GM19467 (cell line): ENCODE data around the gene MBIP.
A peak's percentile ranks its signal among the peaks of the same experiment; 100 is the strongest.
"Not testable (repeated sequence)": the region's sequence is repeated elsewhere in the genome, so short reads cannot be mapped to it uniquely, and the experiment has no call there.

ENCODE experiments used
- ATAC-seq: cut with Tn5 transposase; IDR thresholded peaks from one replicate; pipeline ENCODE4 v1.9.1; 2021; ENCODE audit warnings: mild to moderate bottlenecking, moderate library complexity; ENCODE audit not compliant: unreplicated experiment

The MBIP gene, protein sequence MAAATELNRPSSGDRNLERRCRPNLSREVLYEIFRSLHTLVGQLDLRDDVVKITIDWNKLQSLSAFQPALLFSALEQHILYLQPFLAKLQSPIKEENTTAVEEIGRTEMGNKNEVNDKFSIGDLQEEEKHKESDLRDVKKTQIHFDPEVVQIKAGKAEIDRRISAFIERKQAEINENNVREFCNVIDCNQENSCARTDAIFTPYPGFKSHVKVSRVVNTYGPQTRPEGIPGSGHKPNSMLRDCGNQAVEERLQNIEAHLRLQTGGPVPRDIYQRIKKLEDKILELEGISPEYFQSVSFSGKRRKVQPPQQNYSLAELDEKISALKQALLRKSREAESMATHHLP

GRCh38 chr14:36320200-36320896 lies at the start of gene MBIP:
MBIP (minus strand) TSS chr14:36320637; CDS start chr14:36320588, 49 bp downstream.
- peak; percentile 98 for ATAC-seq

GRCh38 chr14:36367985-36368774 lies 47.7 kb upstream of the MBIP start:
- ATAC-seq, result no peak

DNA sequence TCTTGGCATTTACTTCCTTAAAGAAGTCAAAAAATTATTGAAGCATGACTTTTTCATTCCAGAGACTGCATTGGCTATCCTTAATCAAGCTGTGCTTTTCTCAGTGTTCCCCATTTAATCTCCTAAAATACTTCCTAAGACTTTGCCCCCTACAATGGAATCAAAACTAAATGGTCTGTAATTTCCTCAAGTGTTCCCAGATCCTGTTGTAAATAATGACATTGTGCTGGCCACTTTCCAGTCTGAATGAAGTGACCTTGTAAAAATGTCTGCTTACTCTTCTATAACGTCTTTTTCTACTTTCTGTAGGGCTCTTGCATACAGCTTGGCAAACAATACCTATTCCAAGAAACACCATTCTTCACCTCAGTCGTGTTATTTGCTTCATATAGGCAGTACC lies 45.3 kb upstream of the MBIP start:
- no peak for ATAC-seq

GRCh38 chr14:36363704-36364103 lies 43.3 kb upstream of the MBIP start:
- ATAC-seq, result no peak

- no peak for ATAC-seq
Measured at GRCh38 chr14:36362648-36363047, 42.2 kb upstream of the MBIP start.

GRCh38 chr14:36361210-36361853 lies 40.9 kb upstream of the MBIP start:
- no peak for ATAC-seq

DNA sequence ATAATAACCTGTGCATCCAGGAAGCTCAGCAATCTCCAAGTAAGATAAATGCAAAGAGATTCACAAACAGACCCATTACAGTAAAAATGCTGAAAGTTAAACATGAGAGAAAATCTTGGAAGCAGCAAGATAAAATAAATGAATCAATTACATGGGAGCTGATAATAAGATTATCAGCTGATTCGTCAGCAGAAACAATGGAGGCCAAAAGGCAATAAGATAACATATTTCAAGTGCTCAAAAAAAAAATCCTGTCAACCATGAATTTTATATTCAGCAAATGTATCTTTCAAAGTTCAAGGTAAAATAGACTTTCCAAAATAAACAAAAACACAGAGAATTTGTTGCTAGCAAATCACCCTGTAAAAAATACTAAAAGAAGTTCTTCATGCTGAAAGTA lies 36.4 kb upstream of the MBIP start:
- ATAC-seq, result no peak

DNA sequence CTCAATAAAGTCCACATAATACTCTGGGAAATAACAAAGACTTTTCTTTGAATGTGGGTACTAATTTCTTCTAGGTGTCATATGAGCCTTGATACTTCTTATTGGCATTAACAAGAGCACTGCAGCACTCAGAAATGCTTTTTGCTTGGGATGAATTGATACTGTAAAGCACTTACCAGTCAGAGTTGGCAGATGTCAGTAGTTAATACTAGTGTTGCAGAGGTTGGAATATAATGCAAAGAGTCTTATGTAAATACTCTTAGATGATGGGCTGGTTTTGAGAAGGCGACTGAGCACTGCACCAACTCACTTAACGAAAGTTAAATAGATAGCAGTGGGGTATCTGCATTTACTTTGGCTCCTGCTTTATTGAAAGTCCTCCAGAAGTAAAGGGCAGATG lies 25.6 kb upstream of the MBIP start:
- ATAC-seq, result no peak

DNA sequence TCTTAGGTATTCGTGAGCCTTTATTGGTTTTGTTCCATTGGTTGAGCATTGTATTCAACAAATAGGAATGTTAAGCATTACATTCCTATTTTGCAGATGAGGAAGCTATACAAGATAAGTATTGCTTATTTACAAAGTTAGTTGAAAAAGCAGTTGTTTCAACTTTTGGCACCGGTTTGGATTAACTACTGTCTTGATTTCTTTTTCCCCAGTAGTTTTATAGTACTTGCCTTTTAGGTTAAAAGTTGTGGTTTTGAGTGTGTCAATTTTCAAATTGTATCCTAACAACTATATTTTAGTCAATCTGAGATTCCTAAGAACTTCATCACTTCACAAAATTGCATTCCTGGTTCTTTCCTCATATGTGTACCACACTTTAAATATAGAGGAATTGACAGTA lies 23.8 kb upstream of the MBIP start:
- no peak for ATAC-seq

- not testable (repeated sequence) for ATAC-seq
Measured at GRCh38 chr14:36341811-36342210, 21.4 kb upstream of the MBIP start.

GRCh38 chr14:36340276-36340890 lies 19.9 kb upstream of the MBIP start:
- no peak for ATAC-seq

GRCh38 chr14:36339816-36340215 lies 19.4 kb upstream of the MBIP start:
- ATAC-seq, result no peak

- no peak for ATAC-seq
Measured at GRCh38 chr14:36333119-36333518, 12.7 kb upstream of the MBIP start.

DNA sequence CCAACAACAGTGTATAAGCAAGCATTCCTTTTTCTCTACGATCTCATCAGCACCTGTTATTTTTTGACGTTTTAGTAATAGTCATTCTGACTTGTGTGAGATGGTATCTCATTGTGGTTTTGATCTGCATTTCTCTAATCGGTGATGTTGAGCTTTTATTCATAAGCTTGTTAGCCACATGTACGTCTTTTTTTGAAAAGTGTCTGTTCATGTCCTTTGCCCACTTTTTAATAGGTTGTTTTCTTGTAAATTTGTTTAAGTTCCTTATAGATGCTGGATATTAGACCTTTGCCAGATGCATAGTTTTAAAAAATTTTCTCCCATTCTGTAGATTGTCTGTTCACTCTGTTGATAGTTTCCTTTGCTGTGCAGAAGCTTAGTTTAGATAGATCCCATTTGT lies 7.1 kb upstream of the MBIP start:
- not testable (repeated sequence) for ATAC-seq

DNA sequence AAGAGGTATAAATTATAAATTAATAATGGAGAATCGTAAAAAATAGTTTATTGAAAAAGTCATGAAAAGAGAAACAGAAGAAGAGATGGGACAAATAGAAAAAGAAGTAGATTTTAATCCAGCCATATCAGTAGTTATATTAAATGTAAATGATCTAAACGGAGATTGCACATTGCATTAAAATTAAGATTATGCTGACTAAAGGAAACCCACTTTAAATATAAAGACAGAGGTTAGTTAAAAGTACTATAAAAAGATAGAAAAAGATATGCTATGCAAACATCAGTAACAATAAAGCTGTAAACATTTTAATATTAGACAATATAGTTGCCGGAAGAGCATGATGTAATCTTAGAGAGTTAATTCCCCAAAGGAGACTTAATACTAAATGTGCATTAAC lies 5.4 kb upstream of the MBIP start:
- no peak for ATAC-seq

DNA sequence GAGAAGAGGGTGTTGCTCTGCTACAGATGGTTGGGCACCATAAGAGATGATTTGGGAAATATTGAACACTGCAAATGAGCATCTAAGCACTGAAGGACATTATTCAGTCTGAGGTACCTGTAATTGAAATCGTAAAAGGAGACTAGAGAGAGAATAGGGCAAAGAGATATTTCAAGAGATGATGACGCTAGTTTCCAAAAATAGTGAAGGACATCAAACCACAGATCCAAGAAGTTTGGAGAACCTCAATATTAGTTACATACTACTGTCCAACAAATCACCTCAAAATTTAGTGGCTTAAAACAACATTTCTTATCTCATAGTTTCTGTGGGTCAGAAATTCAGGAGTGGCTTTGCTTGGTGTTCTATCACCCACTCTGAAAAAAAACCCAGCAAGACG lies 4.5 kb upstream of the MBIP start:
- no peak for ATAC-seq

DNA sequence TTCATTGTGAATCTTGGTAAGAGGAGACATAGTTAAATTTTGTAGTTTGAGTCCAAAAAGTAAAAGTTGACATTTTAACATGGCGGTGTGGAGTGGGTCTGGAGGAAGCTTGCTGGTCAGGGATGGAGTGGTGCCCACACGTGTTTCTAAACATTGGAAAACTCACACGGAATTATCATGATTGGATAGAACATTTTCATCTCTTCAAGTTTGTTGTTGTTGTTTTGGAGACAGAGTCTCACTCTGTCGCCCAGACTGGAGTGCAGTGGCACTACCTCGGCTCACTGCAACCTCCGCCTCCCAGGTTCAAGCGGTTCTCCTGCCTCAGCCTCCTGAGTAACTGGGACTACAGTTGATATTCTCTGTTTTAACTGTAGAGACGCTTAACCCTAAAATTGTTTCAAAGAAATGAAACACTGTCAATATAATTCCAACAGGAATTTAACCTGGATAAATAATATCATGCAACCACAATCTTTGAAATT lies 502 bp upstream of the MBIP start:
- ATAC-seq, result peak; percentile 32

DNA sequence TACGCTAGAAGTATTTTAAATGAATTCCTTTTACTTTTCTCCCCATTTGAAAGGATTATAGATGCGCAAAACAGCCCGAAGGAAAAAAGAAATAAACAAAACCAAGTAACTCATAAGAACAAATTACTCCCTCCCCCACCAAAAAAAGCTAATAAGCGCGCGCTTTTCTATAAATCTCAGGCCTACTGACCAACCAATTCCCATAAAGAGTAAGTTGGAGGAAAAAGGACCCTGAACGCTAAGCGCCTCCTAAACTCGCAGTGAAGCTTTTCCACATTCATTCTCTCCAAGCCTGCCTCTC lies 588 bp downstream of the MBIP start:
- ATAC-seq, result no peak

DNA sequence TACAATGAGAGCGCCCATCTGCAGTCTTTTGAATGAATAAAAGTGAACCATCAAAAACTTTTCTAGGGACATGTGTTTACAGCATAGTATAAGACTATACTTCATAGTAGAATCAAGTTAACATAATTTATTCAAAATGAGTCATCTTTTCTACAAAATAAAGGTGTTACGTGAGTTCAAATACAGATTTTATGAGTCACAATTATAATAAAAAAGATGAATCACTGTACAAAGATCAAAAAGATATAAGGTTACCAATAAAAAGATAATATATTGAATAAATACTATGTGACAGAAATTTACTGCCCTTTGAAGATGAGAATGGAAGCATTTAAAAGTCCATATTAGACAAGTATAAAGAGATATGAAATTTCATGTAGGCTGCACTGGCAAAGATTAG lies 2.8 kb downstream of the MBIP start:
- ATAC-seq, result no peak

DNA sequence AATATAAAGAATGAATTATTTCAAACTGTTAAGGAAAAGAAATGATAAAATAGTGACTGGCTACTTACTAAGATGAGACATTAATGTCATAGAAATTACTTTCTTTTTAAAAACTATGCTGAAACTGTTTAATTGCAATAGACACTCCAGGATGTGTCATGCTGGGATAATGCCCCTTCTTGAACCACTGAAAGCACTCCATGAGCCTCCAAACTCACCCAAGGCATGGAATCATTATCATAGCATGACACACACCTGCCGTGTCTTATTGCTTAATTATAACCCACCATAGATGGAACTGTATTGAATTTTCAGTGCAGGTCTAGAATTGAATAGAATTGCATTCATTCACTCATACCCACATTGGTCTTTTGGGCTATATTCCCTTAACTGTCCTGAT lies 4.3 kb downstream of the MBIP start:
- ATAC-seq, result no peak
